GM13977 (cell line): ENCODE measurements around the gene ANKMY1.
A peak's percentile ranks its signal among the peaks of the same experiment; 100 is the strongest.

Source experiments
- DNase-seq: peaks from one replicate; pipeline ENCODE4 v3.0.0; 2012; ENCODE audit warnings: low spot score
- CTCF ChIP-seq: IDR thresholded peaks from 2 replicates; pipeline ENCODE4 v1.5.1; 2012; ENCODE audit warnings: mild to moderate bottlenecking, control low read depth; ENCODE audit not compliant: insufficient read depth; ENCODE audit errors: extremely low read depth, missing control alignments
- in situ Hi-C: fragments of 300-500 bp; cut with MboI; formaldehyde crosslinking; loops from one replicate; pipeline ENCODE4 v1.12.0; 2022; ENCODE audit warnings: low sequenced_read_pairs, low pct_unique_long_range_greater_than_20kb, mixed read lengths, inconsistent platforms; ENCODE audit not compliant: unreplicated experiment

Gene ANKMY1

GRCh38 chr2:240560084-240560479 lies 2.3 kb upstream of the ANKMY1 start, which contains the start of gene DUSP28:
Gene DUSP28, plus strand, starts transcription at chr2:240560357. Its CDS starts 328 bp downstream, at chr2:240560685.
- DNase-seq: peak; percentile 94
- in situ Hi-C loops: no loop called here
- no peak for TF ChIP-seq CTCF

GRCh38 chr2:240559286-240559685 lies 1.5 kb upstream of the ANKMY1 start:
- in situ Hi-C loops: no loop called here
- no peak for DNase-seq
- no peak for TF ChIP-seq CTCF

- in situ Hi-C loops: no loop called here
- no peak for TF ChIP-seq CTCF
- no peak for DNase-seq
These were observed 511 bp upstream of the ANKMY1 start for GRCh38 chr2:240558236-240558761.

- in situ Hi-C loops: no loop called here
- TF ChIP-seq CTCF: no peak
- no peak for DNase-seq
These were observed 562 bp downstream of the ANKMY1 start for GRCh38 chr2:240557101-240557751.

- in situ Hi-C loops: no loop called here
- peak; percentile 56 for TF ChIP-seq CTCF
- peak; percentile 62 for DNase-seq
These were observed 1.2 kb downstream of the ANKMY1 start for GRCh38 chr2:240556553-240557100.

GRCh38 chr2:240555541-240556250 lies 2.1 kb downstream of the ANKMY1 start:
- in situ Hi-C loops: no loop called here
- TF ChIP-seq CTCF: no peak
- DNase-seq: no peak
